Measurements from ENCODE around the gene PRRX2. TPM values are rescaled to one million over a fixed set of nuclear protein-coding genes. Genes with fewer than 3 reads are reported as not detected.

Gene PRRX2
- total RNA-seq, 1 experiment from 2014 or later = not detected

GRCh38 chr9:129716091-129716490 lies 50.6 kb downstream of the PRRX2 start:
- no peak for DNase-seq
- Histone ChIP-seq H3K9ac (ENCODE audit: low read length) (no peak overlapping the region), H3K79me2 (ENCODE audit: low read length) (no peaks in the 10 kb centered on the region), H4K20me1 (ENCODE audit: insufficient read depth, low read depth, low read length) (no peaks in the 10 kb centered on the region), H3K27ac (ENCODE audit: low read length) (no peak overlapping the region), H3K9me2 (replicated peaks; ENCODE audit: insufficient read depth, low read length) (no peaks in the 10 kb centered on the region), H3K9me3 (ENCODE audit: low read length) (no peaks in the 10 kb centered on the region), H3K27me3 (ENCODE audit: low read length) (no peaks in the 10 kb centered on the region), H2AFZ (ENCODE audit: low read length) (no peak overlapping the region), H3K4me3 (ENCODE audit: low read length) (no peak overlapping the region), H3K4me2 (ENCODE audit: low read depth, low read length, poor library complexity, severe bottlenecking) (no peak overlapping the region), H3K36me3 (ENCODE audit: insufficient read depth, low read length) (no peaks in the 10 kb centered on the region), H3K4me1 (ENCODE audit: low read length) (no peaks in the 10 kb centered on the region)

- no peak overlapping the region for H2AFZ ChIP-seq (ENCODE audit: low read length)
- no peaks in the 10 kb centered on the region for H3K9me3 ChIP-seq (ENCODE audit: low read length)
- H3K79me2 ChIP-seq (ENCODE audit: low read length) = no peaks in the 10 kb centered on the region
- no peak overlapping the region for H3K9ac ChIP-seq (ENCODE audit: low read length)
- H4K20me1 ChIP-seq (ENCODE audit: insufficient read depth, low read depth, low read length) = no peaks in the 10 kb centered on the region
- no peak for DNase-seq
- H3K9me2 ChIP-seq (replicated peaks; ENCODE audit: insufficient read depth, low read length) = no peaks in the 10 kb centered on the region
- H3K27me3 ChIP-seq (ENCODE audit: low read length) = no peaks in the 10 kb centered on the region
- no peak overlapping the region for H3K4me3 ChIP-seq (ENCODE audit: low read length)
- no peaks in the 10 kb centered on the region for H3K4me1 ChIP-seq (ENCODE audit: low read length)
- H3K27ac ChIP-seq (ENCODE audit: low read length) = no peak overlapping the region
- H3K36me3 ChIP-seq (ENCODE audit: insufficient read depth, low read length) = no peaks in the 10 kb centered on the region
- no peak overlapping the region for H3K4me2 ChIP-seq (ENCODE audit: low read depth, low read length, poor library complexity, severe bottlenecking)
Observed at GRCh38 chr9:129717991-129718390, 52.5 kb downstream of the PRRX2 start.

- no peaks in the 10 kb centered on the region for H3K9me3 ChIP-seq (ENCODE audit: low read length)
- H3K4me3 ChIP-seq (ENCODE audit: low read length) = no peak overlapping the region
- no peak overlapping the region for H3K27ac ChIP-seq (ENCODE audit: low read length)
- no peaks in the 10 kb centered on the region for H3K79me2 ChIP-seq (ENCODE audit: low read length)
- H4K20me1 ChIP-seq (ENCODE audit: insufficient read depth, low read depth, low read length) = no peaks in the 10 kb centered on the region
- H3K9me2 ChIP-seq (replicated peaks; ENCODE audit: insufficient read depth, low read length) = no peaks in the 10 kb centered on the region
- H3K9ac ChIP-seq (ENCODE audit: low read length) = no peak overlapping the region
- no peak for DNase-seq
- H2AFZ ChIP-seq (ENCODE audit: low read length) = no peak overlapping the region
- no peaks in the 10 kb centered on the region for H3K36me3 ChIP-seq (ENCODE audit: insufficient read depth, low read length)
- no peak overlapping the region for H3K4me2 ChIP-seq (ENCODE audit: low read depth, low read length, poor library complexity, severe bottlenecking)
- no peaks in the 10 kb centered on the region for H3K27me3 ChIP-seq (ENCODE audit: low read length)
- H3K4me1 ChIP-seq (ENCODE audit: low read length) = no peaks in the 10 kb centered on the region
Observed at GRCh38 chr9:129718647-129719046, 53.2 kb downstream of the PRRX2 start.

- no peak overlapping the region for H2AFZ ChIP-seq (ENCODE audit: low read length)
- no peak overlapping the region for H3K9ac ChIP-seq (ENCODE audit: low read length)
- DNase-seq = no peak
- H3K4me2 ChIP-seq (ENCODE audit: low read depth, low read length, poor library complexity, severe bottlenecking) = no peak overlapping the region
- H3K9me2 ChIP-seq (replicated peaks; ENCODE audit: insufficient read depth, low read length) = no peaks in the 10 kb centered on the region
- no peaks in the 10 kb centered on the region for H3K79me2 ChIP-seq (ENCODE audit: low read length)
- no peaks in the 10 kb centered on the region for H3K27me3 ChIP-seq (ENCODE audit: low read length)
- H3K36me3 ChIP-seq (ENCODE audit: insufficient read depth, low read length) = no peaks in the 10 kb centered on the region
- H4K20me1 ChIP-seq (ENCODE audit: insufficient read depth, low read depth, low read length) = no peaks in the 10 kb centered on the region
- no peaks in the 10 kb centered on the region for H3K4me1 ChIP-seq (ENCODE audit: low read length)
- no peaks in the 10 kb centered on the region for H3K9me3 ChIP-seq (ENCODE audit: low read length)
- no peak overlapping the region for H3K4me3 ChIP-seq (ENCODE audit: low read length)
- H3K27ac ChIP-seq (ENCODE audit: low read length) = no peak overlapping the region
Observed at GRCh38 chr9:129719135-129719534, 53.7 kb downstream of the PRRX2 start.

GRCh38 chr9:129720181-129720864 lies 54.9 kb downstream of the PRRX2 start:
- Histone ChIP-seq H3K9me2 (replicated peaks; ENCODE audit: insufficient read depth, low read length) (no peaks in the 10 kb centered on the region), H3K27ac (ENCODE audit: low read length) (no peak overlapping the region), H3K4me1 (ENCODE audit: low read length) (no peaks in the 10 kb centered on the region), H2AFZ (ENCODE audit: low read length) (no peak overlapping the region), H3K9ac (ENCODE audit: low read length) (no peak overlapping the region), H3K79me2 (ENCODE audit: low read length) (no peaks in the 10 kb centered on the region), H3K27me3 (ENCODE audit: low read length) (no peaks in the 10 kb centered on the region), H3K4me3 (ENCODE audit: low read length) (no peak overlapping the region), H4K20me1 (ENCODE audit: insufficient read depth, low read depth, low read length) (no peaks in the 10 kb centered on the region), H3K4me2 (ENCODE audit: low read depth, low read length, poor library complexity, severe bottlenecking) (no peak overlapping the region), H3K36me3 (ENCODE audit: insufficient read depth, low read length) (no peaks in the 10 kb centered on the region), H3K9me3 (ENCODE audit: low read length) (no peaks in the 10 kb centered on the region)
- no peak for DNase-seq

- no peaks in the 10 kb centered on the region for H3K79me2 ChIP-seq (ENCODE audit: low read length)
- no peak overlapping the region for H3K9ac ChIP-seq (ENCODE audit: low read length)
- peak; percentile 61 for DNase-seq
- H3K36me3 ChIP-seq (ENCODE audit: insufficient read depth, low read length) = no peaks in the 10 kb centered on the region
- H3K9me2 ChIP-seq (replicated peaks; ENCODE audit: insufficient read depth, low read length) = no peaks in the 10 kb centered on the region
- no peaks in the 10 kb centered on the region for H4K20me1 ChIP-seq (ENCODE audit: insufficient read depth, low read depth, low read length)
- H3K4me1 ChIP-seq (ENCODE audit: low read length) = no peaks in the 10 kb centered on the region
- no peak overlapping the region for H3K4me3 ChIP-seq (ENCODE audit: low read length)
- no peaks in the 10 kb centered on the region for H3K9me3 ChIP-seq (ENCODE audit: low read length)
- H3K27ac ChIP-seq (ENCODE audit: low read length) = no peak overlapping the region
- no peak overlapping the region for H2AFZ ChIP-seq (ENCODE audit: low read length)
- no peak overlapping the region for H3K4me2 ChIP-seq (ENCODE audit: low read depth, low read length, poor library complexity, severe bottlenecking)
- no peaks in the 10 kb centered on the region for H3K27me3 ChIP-seq (ENCODE audit: low read length)
Observed at GRCh38 chr9:129720865-129721545, 55.6 kb downstream of the PRRX2 start.

GRCh38 chr9:129722913-129723312 lies 57.5 kb downstream of the PRRX2 start:
- no peaks in the 10 kb centered on the region for H3K79me2 ChIP-seq (ENCODE audit: low read length)
- H3K36me3 ChIP-seq (ENCODE audit: insufficient read depth, low read length) = no peaks in the 10 kb centered on the region
- H3K9ac ChIP-seq (ENCODE audit: low read length) = no peak overlapping the region
- H3K27ac ChIP-seq (ENCODE audit: low read length) = no peak overlapping the region
- H3K4me2 ChIP-seq (ENCODE audit: low read depth, low read length, poor library complexity, severe bottlenecking) = no peak overlapping the region
- no peak for DNase-seq
- no peaks in the 10 kb centered on the region for H3K9me2 ChIP-seq (replicated peaks; ENCODE audit: insufficient read depth, low read length)
- H2AFZ ChIP-seq (ENCODE audit: low read length) = no peak overlapping the region
- H3K4me3 ChIP-seq (ENCODE audit: low read length) = no peak overlapping the region
- H4K20me1 ChIP-seq (ENCODE audit: insufficient read depth, low read depth, low read length) = no peaks in the 10 kb centered on the region
- no peaks in the 10 kb centered on the region for H3K9me3 ChIP-seq (ENCODE audit: low read length)
- no peaks in the 10 kb centered on the region for H3K27me3 ChIP-seq (ENCODE audit: low read length)
- H3K4me1 ChIP-seq (ENCODE audit: low read length) = peaks cover 2% of the 10 kb centered on the region

- H3K27me3 ChIP-seq (ENCODE audit: low read length) = no peaks in the 10 kb centered on the region
Observed at GRCh38 chr9:129724456-129725190, 59.2 kb downstream of the PRRX2 start.

More at GRCh38 chr9:129724456-129725190, 59.2 kb downstream of the PRRX2 start:
- Histone ChIP-seq H3K9me3 (ENCODE audit: low read length) (no peaks in the 10 kb centered on the region), H3K9ac (ENCODE audit: low read length) (no peak overlapping the region), H3K36me3 (ENCODE audit: insufficient read depth, low read length) (no peaks in the 10 kb centered on the region), H3K27ac (ENCODE audit: low read length) (no peak overlapping the region), H3K9me2 (replicated peaks; ENCODE audit: insufficient read depth, low read length) (no peaks in the 10 kb centered on the region), H3K79me2 (ENCODE audit: low read length) (no peaks in the 10 kb centered on the region), H3K4me3 (ENCODE audit: low read length) (no peak overlapping the region), H4K20me1 (ENCODE audit: insufficient read depth, low read depth, low read length) (no peaks in the 10 kb centered on the region), H3K4me2 (ENCODE audit: low read depth, low read length, poor library complexity, severe bottlenecking) (no peak overlapping the region), H2AFZ (ENCODE audit: low read length) (no peak overlapping the region), H3K4me1 (ENCODE audit: low read length) (peaks cover 2% of the 10 kb centered on the region)
- no peak for DNase-seq

Data from Karpas-422 (cell line).